Measurements from ENCODE around the gene DPYSL3.
"Not testable (repeated sequence)": the region's sequence is repeated elsewhere in the genome, so short reads cannot be mapped to it uniquely, and the experiment has no call there.

Gene DPYSL3

DNA sequence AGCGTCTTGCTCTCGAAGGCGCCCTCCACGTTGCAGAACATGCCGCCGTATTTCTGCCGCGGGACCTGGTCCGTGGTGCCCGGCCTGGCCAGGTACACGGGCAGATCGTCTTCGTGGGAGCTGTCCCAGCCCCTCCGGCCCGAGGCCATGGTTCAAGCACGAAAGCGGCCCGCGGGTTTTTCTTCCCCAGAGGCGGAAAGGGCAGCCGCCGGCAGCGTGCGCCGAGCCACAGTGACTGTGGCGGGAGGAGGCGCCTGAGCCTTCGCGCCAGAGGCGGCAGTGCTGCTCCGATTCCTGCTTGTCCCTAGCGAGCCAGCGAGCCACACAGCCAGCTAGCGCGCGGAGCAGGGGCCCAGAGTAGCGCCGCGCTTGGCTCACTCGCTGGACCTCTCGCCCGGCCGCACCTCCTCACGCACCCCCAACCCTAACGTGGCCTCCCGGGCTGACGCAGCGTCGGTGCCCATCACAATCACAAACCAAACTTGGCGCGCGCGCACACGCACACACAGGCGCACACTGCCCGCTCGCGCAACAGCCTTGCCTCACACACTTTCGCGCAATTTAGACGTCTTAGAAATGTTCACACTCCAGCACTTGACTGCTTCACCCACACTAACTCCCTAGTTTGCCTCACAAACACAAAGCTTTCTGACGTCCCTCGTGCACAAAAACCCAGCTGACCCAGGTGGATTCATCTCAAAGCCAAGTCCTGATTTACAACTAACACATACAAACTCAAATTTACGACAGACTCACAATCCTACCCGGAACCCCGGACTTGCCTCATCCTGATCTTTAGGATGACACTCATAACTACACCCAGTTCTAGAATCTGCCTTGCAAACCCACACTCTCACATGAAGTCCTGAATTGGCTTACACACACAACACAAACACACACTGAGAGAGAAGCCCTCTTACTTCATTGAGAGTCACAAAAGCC is at the start of gene DPYSL3:
Gene DPYSL3, minus strand, starts transcription at position 359 of the 942 bp plus-strand sequence. Its CDS starts 210 bp downstream, at position 149.
- H3K4me3 ChIP-seq (ENCODE audit: control insufficient read depth, low read depth, low read length), result peak within 1 kb of the TSS; percentile 75
- DNase-seq (ENCODE audit: low read depth), result peak; percentile 65
- TF ChIP-seq CTCF (conservative IDR thresholded peaks at IDR 0.05; ENCODE audit: control insufficient read depth, insufficient read depth, low read depth, low read length), result no peak

DNA sequence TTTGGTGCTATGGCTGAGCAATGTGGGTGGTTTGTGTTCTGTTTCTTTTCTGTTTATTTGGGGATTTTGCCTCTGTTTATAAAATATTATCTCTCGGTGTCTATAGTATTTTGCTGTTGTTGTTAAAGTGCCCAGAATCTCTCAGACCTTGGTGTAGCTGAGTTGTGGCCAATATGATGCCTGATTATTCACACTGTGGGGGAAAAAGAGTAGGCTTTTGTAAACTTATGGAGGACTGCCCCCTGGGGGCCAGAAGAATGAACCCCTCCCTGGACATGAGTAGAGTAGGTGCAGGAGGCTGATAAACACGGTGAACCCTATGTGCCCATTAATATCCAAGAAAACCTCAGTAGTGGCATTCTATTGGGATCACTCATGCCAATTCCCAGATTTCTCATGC is 49.0 kb upstream of the DPYSL3 start:
- peak; percentile 84 for TF ChIP-seq CTCF (conservative IDR thresholded peaks at IDR 0.05; ENCODE audit: control insufficient read depth, insufficient read depth, low read depth, low read length)
- peak; percentile 79 for DNase-seq (ENCODE audit: low read depth)

GRCh38 chr5:147557876-147558745 is 48.2 kb upstream of the DPYSL3 start:
- no peak for DNase-seq (ENCODE audit: low read depth)
- H3K4me3 ChIP-seq (ENCODE audit: control insufficient read depth, low read depth, low read length), result no peak overlapping the region
- TF ChIP-seq CTCF (conservative IDR thresholded peaks at IDR 0.05; ENCODE audit: control insufficient read depth, insufficient read depth, low read depth, low read length), result no peak

More for the DNA sequence above, 49.0 kb upstream of the DPYSL3 start:
- no peak overlapping the region for H3K4me3 ChIP-seq (ENCODE audit: control insufficient read depth, low read depth, low read length)

GRCh38 chr5:147555176-147555575 is 45.3 kb upstream of the DPYSL3 start:
- no peak for DNase-seq (ENCODE audit: low read depth)
- no peak overlapping the region for H3K4me3 ChIP-seq (ENCODE audit: control insufficient read depth, low read depth, low read length)
- TF ChIP-seq CTCF (conservative IDR thresholded peaks at IDR 0.05; ENCODE audit: control insufficient read depth, insufficient read depth, low read depth, low read length), result no peak

- no peak for TF ChIP-seq CTCF (conservative IDR thresholded peaks at IDR 0.05; ENCODE audit: control insufficient read depth, insufficient read depth, low read depth, low read length)
Measured at GRCh38 chr5:147554261-147554817, 44.5 kb upstream of the DPYSL3 start.

DNA sequence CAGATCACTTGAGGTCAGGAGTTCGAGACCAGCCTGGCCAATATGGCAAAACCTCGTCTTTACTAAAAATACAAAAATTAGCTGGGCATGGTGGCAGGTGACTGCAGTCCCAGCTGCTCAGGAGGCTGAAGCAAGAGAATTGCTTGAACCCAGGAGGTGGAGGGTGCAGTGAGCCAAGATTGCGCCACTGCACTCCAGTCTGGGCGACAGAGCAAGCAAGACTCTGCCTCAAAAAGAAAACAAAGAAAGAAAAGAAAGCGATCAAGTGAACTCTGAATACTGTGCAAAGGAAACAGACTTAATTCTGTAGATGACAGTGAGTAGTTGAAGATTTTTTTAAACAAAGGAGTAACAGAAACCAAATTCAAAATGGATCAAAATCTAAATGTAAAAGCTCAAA is 43.9 kb upstream of the DPYSL3 start:
- not testable (repeated sequence) for DNase-seq (ENCODE audit: low read depth); H3K4me3 ChIP-seq (ENCODE audit: control insufficient read depth, low read depth, low read length)

More at GRCh38 chr5:147554261-147554817, 44.5 kb upstream of the DPYSL3 start:
- H3K4me3 ChIP-seq (ENCODE audit: control insufficient read depth, low read depth, low read length), result no peak overlapping the region
- DNase-seq (ENCODE audit: low read depth), result peak; percentile 89
